K562 (cell line): Measurements from ENCODE around the gene PAN2. TPM values are rescaled to one million over a fixed set of nuclear protein-coding genes. Genes with fewer than 3 reads are reported as not detected.

Experiments
- BMI1 ChIP-seq: fragments of 150-350 bp; IDR thresholded peaks from 2 replicates; pipeline ENCODE4 v1.6.1; 2014; ENCODE audit warnings: low read length
- EP400 ChIP-seq: fragments of 450-650 bp; IDR thresholded peaks from 2 replicates; pipeline ENCODE4 v1.6.1; 2017; ENCODE audit warnings: antibody characterized with exemption, mild to moderate bottlenecking, moderate library complexity
- PML ChIP-seq: IDR thresholded peaks from 2 replicates; pipeline ENCODE4 v1.6.1; 2012; ENCODE audit warnings: low read length, inconsistent platforms
- POLR2B ChIP-seq: fragments of 450-650 bp; IDR thresholded peaks from 2 replicates; pipeline ENCODE4 v1.6.1; 2018; ENCODE audit warnings: low read depth; ENCODE audit not compliant: partially characterized antibody
- POLR3G ChIP-seq: IDR thresholded peaks from 2 replicates; pipeline ENCODE4 v1.6.1; 2011; ENCODE audit not compliant: insufficient read length, insufficient replicate concordance; ENCODE audit errors: extremely low read depth
- SMAD1 ChIP-seq: fragments of 150-350 bp; IDR thresholded peaks from 2 replicates; pipeline ENCODE4 v1.6.1; 2014; ENCODE audit warnings: low read length, low read depth; ENCODE audit not compliant: partially characterized antibody
- SRSF7 ChIP-seq: fragments of 200-400 bp; formaldehyde crosslinking; optimal IDR thresholded peaks from 2 replicates; pipeline ENCODE3; 2017; ENCODE audit warnings: mild to moderate bottlenecking, low read depth, low read length
- ZNF699 ChIP-seq: fragments of 250-450 bp; sonication (Bioruptor Pico); IDR thresholded peaks from 2 replicates; pipeline ENCODE4 v1.8.0; 2021; ENCODE audit warnings: mild to moderate bottlenecking, moderate library complexity; ENCODE audit not compliant: insufficient replicate concordance
- ZSCAN29 ChIP-seq: fragments of 450-650 bp; IDR thresholded peaks from 2 replicates; pipeline ENCODE4 v1.6.1; 2017
- polyA plus RNA-seq, 8 experiments: library from polyadenylated mRNA; depleted of rRNA in 4 of 8; stranded (reverse) in 5 of 8; unstranded in 3 of 8; fragments of >200 nt; fragmentation: Nextera tagmentation in 2 of 8; fragmentation: Illumina TruSeq in 1 of 8; extraction: Ambion mirVana in 2 of 8; extraction: Trizol in 1 of 8; gene quantifications; 2 replicates each; pipeline versions ENCODE4 v1.2.1 to v1.2.3, GENCODE V29; 2011 to 2014; ENCODE audit warnings: inconsistent platforms in 1 of 8, missing spikeins in 1 of 8
- total RNA-seq, 7 experiments: library from RNA; depleted of rRNA in 6 of 7; stranded (reverse); fragments of >200 nt in 6 of 7; fragmentation: Illumina TruSeq in 2 of 7; extraction: Trizol in 2 of 7; gene quantifications; 2 replicates each; pipeline versions ENCODE4 v1.2.1 to v1.2.3, GENCODE V29; 2011 to 2021; ENCODE audit warnings: low replicate concordance in 1 of 7
- TF ChIP-seq, protein P1 (sequence below): fragments of 150-350 bp; IDR thresholded peaks from 2 replicates; pipeline ENCODE4 v1.6.1; 2014; ENCODE audit warnings: low read depth, mild to moderate bottlenecking, low read length, borderline replicate concordance
- TF ChIP-seq, protein P2 (sequence below): conservative IDR thresholded peaks from 2 replicates; pipeline ENCODE4 v1.6.1; 2011; ENCODE audit warnings: low read depth, mild to moderate bottlenecking, low read length; ENCODE audit not compliant: control insufficient read depth
- TF ChIP-seq, protein P3 (sequence below): sonication (generic); formaldehyde crosslinking; IDR thresholded peaks from 2 replicates; pipeline ENCODE4 v1.8.1; 2023; ENCODE audit warnings: mild to moderate bottlenecking, missing genetic modification reagents
- TF ChIP-seq, protein P4 (sequence below): fragments of 250-450 bp; sonication (Bioruptor Pico); IDR thresholded peaks from 2 replicates; pipeline ENCODE4 v1.4.0; 2020; ENCODE audit warnings: mild to moderate bottlenecking, moderate library complexity
- TF ChIP-seq, protein P5 (sequence below): IDR thresholded peaks from 2 replicates; pipeline ENCODE4 v1.6.1; 2012; ENCODE audit warnings: low read depth, low read length, improper control_type of control experiment, borderline replicate concordance

PAN2 gene
- total and polyA plus RNA-seq, 9 of the 15 experiments (the other 6 are each of a cell fraction or from before 2014, with no cell fraction given): 15.0 to 66.1 (median 25.9) TPM

DNA sequence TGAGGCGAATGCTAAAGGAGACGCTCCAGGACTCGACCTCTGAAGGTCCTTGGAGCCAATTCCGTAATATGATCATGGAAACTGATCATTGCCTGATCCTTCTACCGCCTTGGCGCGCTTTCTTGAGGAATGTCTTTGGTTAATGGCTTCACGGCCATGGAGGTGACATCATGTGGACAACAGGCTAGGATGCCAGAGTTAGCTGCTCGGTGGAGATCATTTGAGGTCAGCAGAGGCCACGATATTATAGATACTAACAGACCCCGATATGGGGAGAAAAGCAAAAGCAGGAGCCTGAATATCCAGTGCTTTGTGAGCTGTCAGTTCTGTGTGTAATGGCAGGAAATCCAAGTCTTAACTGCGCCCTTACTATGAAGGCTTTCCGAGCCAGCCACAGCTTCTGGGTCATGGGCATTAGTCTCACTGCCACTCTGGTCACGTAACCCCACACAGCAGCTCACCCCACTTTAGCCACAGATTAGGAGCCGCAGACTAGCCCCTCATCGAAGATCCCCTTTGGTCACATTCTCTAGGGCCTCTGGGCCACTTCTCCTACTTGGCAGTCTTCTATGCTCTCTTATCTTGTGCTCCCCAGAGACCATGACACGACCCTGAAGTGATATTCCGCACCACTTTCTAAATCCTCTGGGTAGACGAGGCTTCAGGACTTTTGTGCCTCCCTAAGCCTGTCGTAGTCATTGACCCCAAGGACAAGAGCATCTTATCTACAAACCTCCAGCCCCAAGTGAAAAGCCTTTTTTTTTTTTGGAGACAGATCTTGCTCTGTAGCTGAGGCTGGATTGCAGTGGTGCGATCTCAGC lies 32.9 kb downstream of the PAN2 start (continued):
- TF ChIP-seq, protein P1, sequence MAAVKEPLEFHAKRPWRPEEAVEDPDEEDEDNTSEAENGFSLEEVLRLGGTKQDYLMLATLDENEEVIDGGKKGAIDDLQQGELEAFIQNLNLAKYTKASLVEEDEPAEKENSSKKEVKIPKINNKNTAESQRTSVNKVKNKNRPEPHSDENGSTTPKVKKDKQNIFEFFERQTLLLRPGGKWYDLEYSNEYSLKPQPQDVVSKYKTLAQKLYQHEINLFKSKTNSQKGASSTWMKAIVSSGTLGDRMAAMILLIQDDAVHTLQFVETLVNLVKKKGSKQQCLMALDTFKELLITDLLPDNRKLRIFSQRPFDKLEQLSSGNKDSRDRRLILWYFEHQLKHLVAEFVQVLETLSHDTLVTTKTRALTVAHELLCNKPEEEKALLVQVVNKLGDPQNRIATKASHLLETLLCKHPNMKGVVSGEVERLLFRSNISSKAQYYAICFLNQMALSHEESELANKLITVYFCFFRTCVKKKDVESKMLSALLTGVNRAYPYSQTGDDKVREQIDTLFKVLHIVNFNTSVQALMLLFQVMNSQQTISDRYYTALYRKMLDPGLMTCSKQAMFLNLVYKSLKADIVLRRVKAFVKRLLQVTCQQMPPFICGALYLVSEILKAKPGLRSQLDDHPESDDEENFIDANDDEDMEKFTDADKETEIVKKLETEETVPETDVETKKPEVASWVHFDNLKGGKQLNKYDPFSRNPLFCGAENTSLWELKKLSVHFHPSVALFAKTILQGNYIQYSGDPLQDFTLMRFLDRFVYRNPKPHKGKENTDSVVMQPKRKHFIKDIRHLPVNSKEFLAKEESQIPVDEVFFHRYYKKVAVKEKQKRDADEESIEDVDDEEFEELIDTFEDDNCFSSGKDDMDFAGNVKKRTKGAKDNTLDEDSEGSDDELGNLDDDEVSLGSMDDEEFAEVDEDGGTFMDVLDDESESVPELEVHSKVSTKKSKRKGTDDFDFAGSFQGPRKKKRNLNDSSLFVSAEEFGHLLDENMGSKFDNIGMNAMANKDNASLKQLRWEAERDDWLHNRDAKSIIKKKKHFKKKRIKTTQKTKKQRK: no peak
- TF ChIP-seq, protein P2, sequence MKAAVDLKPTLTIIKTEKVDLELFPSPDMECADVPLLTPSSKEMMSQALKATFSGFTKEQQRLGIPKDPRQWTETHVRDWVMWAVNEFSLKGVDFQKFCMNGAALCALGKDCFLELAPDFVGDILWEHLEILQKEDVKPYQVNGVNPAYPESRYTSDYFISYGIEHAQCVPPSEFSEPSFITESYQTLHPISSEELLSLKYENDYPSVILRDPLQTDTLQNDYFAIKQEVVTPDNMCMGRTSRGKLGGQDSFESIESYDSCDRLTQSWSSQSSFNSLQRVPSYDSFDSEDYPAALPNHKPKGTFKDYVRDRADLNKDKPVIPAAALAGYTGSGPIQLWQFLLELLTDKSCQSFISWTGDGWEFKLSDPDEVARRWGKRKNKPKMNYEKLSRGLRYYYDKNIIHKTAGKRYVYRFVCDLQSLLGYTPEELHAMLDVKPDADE: no peak
- TF ChIP-seq SMAD1: no peak
- TF ChIP-seq, protein P3, sequence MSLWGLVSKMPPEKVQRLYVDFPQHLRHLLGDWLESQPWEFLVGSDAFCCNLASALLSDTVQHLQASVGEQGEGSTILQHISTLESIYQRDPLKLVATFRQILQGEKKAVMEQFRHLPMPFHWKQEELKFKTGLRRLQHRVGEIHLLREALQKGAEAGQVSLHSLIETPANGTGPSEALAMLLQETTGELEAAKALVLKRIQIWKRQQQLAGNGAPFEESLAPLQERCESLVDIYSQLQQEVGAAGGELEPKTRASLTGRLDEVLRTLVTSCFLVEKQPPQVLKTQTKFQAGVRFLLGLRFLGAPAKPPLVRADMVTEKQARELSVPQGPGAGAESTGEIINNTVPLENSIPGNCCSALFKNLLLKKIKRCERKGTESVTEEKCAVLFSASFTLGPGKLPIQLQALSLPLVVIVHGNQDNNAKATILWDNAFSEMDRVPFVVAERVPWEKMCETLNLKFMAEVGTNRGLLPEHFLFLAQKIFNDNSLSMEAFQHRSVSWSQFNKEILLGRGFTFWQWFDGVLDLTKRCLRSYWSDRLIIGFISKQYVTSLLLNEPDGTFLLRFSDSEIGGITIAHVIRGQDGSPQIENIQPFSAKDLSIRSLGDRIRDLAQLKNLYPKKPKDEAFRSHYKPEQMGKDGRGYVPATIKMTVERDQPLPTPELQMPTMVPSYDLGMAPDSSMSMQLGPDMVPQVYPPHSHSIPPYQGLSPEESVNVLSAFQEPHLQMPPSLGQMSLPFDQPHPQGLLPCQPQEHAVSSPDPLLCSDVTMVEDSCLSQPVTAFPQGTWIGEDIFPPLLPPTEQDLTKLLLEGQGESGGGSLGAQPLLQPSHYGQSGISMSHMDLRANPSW (CRISPR knock-in tag): no peak
- no peak for TF ChIP-seq BMI1
- TF ChIP-seq PML: no peak
- TF ChIP-seq EP400: no peak
- no peak for TF ChIP-seq POLR3G
- no peak for TF ChIP-seq POLR2B
- TF ChIP-seq SRSF7: no peak
- no peak for TF ChIP-seq ZSCAN29
- TF ChIP-seq, protein P4, sequence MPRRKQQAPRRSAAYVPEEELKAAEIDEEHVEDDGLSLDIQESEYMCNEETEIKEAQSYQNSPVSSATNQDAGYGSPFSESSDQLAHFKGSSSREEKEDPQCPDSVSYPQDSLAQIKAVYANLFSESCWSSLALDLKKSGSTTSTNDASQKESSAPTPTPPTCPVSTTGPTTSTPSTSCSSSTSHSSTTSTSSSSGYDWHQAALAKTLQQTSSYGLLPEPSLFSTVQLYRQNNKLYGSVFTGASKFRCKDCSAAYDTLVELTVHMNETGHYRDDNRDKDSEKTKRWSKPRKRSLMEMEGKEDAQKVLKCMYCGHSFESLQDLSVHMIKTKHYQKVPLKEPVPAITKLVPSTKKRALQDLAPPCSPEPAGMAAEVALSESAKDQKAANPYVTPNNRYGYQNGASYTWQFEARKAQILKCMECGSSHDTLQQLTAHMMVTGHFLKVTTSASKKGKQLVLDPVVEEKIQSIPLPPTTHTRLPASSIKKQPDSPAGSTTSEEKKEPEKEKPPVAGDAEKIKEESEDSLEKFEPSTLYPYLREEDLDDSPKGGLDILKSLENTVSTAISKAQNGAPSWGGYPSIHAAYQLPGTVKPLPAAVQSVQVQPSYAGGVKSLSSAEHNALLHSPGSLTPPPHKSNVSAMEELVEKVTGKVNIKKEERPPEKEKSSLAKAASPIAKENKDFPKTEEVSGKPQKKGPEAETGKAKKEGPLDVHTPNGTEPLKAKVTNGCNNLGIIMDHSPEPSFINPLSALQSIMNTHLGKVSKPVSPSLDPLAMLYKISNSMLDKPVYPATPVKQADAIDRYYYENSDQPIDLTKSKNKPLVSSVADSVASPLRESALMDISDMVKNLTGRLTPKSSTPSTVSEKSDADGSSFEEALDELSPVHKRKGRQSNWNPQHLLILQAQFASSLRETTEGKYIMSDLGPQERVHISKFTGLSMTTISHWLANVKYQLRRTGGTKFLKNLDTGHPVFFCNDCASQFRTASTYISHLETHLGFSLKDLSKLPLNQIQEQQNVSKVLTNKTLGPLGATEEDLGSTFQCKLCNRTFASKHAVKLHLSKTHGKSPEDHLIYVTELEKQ: no peak
- TF ChIP-seq, protein P5, sequence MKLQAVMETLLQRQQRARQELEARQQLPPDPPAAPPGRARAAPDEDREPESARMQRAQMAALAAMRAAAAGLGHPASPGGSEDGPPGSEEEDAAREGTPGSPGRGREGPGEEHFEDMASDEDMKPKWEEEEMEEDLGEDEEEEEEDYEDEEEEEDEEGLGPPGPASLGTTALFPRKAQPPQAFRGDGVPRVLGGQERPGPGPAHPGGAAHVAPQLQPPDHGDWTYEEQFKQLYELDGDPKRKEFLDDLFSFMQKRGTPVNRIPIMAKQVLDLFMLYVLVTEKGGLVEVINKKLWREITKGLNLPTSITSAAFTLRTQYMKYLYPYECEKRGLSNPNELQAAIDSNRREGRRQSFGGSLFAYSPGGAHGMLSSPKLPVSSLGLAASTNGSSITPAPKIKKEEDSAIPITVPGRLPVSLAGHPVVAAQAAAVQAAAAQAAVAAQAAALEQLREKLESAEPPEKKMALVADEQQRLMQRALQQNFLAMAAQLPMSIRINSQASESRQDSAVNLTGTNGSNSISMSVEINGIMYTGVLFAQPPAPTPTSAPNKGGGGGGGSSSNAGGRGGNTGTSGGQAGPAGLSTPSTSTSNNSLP: no peak
- TF ChIP-seq ZNF699 (CRISPR knock-in tag): no peak
